ENCODE measurements around the gene POLR1G.

Gene POLR1G

DNA sequence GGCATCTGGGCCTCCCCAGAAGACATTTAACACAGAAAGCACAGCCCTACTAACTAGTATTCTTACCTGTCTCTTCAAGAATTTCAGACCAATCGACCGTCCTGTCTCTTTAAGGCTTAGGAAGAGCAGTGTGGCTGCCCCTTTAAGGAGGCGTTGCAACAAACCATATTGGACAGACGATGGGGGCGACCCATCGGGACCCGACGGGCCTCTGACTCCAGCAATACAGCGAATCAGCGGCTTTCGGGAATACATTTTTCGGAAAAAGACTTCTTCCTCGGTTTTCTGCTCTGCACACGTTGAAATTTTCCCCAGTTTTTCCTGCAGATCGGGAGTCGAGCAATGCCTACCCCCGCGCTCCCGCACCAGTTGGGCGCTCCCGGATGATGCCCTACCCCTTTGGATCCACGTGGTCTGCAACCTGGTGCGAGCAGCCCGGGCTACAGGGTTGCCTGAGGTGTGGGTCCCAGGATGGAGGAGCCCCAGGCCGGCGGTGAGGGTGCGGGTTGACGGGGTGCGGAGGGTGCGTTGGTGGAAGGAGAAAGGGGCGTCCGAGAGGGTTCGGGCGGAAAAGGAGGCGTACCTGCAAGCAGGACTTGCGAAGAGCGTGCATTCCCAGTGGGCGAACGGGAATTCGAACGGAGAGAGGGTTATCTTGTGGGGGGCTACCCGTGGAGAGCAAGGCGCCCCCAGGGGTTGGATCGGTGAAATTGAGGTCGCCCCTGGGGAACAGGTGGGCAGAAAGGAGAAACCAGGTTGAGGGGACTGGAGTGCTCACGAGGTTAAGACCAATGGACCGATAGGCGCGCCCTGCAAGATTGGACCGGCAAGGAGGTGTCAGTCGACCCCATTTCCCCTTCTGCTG is at the start of gene POLR1G:
Gene POLR1G (plus strand): TSS at position 419 of the 865 bp plus-strand sequence. CDS start 53 bp downstream, at position 472.
- DNase-seq, result peak; percentile 80

GRCh38 chr19:45356760-45357444 is 49.5 kb upstream of the POLR1G start:
- no peak for DNase-seq

GRCh38 chr19:45357445-45357783 is 49.0 kb upstream of the POLR1G start:
- DNase-seq, result no peak

DNA sequence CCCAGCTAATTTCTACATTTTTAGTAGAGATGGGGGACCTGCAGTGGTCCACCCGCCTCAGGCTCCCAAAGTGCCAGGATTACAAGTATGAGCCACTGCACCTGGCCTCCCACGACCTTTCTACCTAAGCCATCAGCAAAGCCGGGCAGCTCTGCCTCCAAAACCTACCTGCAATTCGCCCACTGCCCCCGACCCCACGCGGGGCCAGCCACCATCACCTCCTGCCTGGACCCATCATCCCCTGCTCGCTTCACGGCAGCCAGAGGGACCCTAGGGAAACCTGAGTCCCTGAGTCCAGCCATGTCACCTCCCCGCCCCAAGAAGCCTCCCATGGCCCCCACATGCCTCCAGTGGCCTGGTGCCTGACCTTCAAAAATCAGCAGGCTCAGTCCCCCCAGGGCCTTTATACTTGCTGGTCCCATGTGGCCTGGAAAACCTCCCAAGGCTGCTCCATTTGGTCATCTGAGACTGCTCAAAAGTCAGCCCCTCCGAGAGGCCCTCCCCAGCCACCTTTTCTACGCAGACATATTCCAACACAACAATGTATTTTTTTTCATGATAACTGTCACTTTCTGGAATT is 48.1 kb upstream of the POLR1G start:
- DNase-seq, result no peak

DNA sequence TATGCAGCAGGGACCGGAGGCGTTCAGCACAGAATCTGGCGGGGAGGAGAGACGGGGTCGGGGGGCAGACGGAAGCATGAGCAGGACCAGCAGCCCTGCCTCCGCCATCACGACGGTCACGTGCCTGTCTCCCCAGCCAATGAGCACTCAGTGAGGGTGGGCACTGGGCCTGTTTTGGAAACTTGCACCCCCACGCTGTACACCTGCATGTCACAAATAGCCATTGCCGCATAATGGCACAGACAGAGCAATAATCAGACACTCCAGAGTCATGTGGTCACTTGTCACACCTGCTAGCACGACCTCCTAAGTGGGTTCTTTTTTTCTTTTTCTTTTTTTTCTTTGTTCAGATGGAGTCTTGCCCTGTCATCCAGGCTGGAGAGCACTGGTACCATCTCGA is 44.8 kb upstream of the POLR1G start:
- DNase-seq, result no peak

GRCh38 chr19:45362291-45362690 is 44.2 kb upstream of the POLR1G start:
- DNase-seq, result no peak

- DNase-seq, result no peak
Observed at GRCh38 chr19:45363861-45364459, 42.5 kb upstream of the POLR1G start.

GRCh38 chr19:45364696-45365095 is 41.7 kb upstream of the POLR1G start:
- DNase-seq, result no peak

GRCh38 chr19:45368127-45368526 is 38.3 kb upstream of the POLR1G start:
- no peak for DNase-seq

DNA sequence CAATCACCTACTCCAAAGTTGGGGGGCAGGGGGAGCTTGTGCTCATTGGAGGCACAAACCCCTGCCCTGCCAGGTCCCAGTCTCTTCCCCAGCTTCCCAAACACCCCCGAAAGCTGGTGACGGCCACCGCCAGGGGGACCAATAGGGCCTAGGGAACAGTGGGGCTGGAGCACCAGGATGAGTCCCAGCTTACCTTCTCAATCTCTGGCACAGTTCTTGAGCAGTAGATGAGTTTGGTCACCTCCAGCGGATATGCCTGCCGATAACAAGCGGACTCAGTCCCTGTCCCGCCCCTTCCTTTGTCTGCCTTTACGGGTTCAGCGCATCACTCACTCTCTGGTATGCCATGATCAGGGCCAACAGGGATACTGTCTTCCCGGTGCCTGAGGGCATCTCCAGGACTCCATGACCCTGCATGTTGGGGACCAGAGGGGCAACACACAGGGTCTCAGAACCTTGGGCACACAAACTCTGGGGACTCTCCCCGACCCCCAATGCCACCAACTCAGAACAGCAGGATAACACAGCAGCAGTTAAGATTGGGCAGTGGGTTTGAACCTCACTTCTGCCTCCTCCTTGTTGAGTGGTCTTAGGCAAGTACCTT is 37.6 kb upstream of the POLR1G start:
- DNase-seq, result no peak

GRCh38 chr19:45370410-45371204 is 35.8 kb upstream of the POLR1G start, which contains the start of gene ERCC2:
Gene ERCC2, minus strand, starts transcription at chr19:45370573. Its CDS starts 33 bp downstream, at chr19:45370540.
- peak; percentile 100 for DNase-seq

- DNase-seq, result no peak
Observed at GRCh38 chr19:45376045-45376724, 30.3 kb upstream of the POLR1G start.

GRCh38 chr19:45380107-45380506 is 26.3 kb upstream of the POLR1G start:
- no peak for DNase-seq

GRCh38 chr19:45382426-45382825 is 24.0 kb upstream of the POLR1G start:
- DNase-seq, result no peak

DNA sequence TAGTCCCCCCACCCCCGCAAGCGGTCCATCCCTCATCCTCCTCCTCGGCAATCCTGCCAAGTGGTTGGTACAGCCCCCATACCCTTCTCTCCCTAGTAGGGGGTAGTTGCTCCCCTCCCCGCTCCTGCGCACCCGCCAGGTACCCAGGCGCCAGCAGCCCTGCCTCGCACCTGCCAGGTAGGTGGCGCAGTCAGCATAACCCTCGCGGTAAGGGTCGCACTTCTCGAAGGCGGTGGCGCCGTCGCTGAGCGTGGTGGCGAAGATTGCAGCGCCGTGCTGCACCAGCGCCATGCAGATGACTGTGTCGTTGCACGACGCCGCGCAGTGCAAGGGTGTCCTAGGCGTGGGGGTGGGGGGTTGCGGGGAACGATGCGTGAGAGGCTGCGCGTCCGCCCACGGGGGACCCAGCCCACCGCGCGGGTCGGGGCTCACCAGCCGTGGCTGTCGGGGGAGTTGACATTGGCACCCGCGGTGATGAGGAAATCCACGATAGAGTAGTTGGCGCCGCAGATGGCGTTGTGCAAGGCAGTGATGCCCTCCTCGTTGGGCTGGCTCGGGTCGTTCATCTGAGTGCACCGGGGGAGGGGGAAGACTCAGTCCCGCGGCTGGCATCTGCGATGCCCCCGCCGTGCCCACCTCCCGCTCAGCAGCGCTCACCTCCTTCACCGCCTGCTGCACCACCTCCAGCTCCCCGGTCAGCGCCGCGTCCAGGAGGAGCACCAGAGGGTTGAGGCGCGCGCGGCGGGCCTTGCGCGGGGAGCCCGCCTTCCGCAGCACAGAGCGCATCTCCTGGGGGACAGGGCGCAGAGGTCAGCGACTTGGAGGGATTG is 20.8 kb upstream of the POLR1G start:
- DNase-seq, result no peak

DNA sequence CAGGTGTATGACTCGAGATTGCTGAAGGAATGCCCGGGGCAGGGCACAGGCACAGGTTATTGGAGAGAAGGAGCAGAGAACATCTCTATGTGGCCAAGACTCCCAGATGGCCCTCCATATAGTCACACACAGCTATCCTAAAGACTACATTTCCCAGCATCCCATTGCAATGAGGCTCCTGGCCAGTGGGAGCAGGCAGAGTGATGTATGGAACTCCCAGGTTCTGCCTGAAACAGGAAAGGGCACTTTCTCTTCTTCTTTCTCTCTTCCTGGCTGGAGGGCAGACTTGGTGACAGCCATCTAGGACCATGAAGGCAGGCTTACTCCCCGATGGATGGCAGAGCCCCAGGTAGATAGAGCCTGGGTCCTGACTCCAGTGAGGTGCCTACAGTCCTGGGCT is 15.1 kb upstream of the POLR1G start:
- DNase-seq, result no peak

GRCh38 chr19:45391871-45392665 is 14.4 kb upstream of the POLR1G start:
- no peak for DNase-seq

DNA sequence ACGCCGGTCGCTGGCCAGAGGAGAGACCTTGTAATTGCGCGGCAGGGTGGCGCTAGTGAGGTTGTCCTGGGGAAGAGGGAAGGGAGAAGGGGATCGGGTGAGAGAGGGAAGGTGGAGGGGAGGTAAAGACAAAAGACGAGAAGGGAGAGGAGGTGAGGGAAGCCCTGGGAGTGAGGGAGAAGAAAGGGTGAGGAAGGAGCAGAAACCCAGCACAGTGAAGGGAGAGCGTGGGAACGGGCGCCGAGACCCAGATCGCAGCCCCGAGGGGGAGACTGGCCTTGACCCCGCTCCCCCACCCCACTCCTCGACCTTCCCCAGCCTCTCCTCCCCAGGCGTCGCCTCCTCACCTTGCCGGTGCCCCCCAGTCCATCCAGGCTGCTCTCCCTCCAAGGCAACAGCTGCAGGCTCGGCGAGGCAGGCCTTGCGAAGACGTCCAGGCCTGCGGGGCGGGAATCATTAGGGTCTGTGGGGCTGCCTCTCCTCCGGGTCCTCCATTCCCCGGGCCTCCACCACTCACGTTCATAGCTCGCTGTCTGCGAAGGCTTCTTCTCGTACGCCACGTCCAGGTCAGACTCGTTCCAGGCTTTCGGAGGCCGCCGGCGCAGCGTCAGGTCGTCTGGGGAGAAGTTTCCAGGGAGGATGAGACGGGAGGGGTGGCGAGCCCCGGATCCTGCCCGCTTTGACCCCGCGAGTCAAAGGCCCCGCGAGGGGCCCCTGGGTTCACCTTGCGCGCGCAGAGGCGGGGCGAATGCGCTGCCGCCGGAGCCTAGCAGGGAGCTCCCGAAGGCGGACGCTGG is 10.4 kb upstream of the POLR1G start:
- no peak for DNase-seq

DNA sequence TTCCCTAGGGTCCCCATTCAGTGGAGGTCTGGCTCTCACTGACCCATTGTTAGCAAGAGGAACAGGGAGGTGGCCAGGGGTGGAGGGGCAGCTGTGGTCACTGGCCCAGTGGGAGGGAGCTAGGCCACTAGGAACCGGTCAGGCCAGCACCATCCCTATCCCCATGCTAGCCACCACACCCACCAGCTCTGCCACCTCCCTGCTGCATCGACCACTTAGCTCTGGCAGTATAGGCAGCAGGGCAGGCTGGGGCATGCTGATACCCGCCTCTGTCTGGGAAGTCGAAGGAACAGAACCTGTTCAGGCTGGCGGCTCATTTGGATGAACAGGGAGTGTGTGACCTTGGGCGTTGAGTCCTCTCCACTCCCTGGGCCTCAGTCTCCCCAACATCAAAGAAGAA is 6.3 kb upstream of the POLR1G start:
- no peak for DNase-seq

Data from activated T-cell treated with anti-CD3 and anti-CD28 coated beads, Interleukin-2, amount 50 U/mL, for 1 hour (primary cell).